Erythroblast (primary cell): ENCODE results near the gene SH2D4B.

Experiments used
- DNase-seq, 2 experiments: peaks; one replicate each; lab custom pipeline; 2025; lab: John Stamatoyannopoulos, UW
- GATA1 ChIP-seq: IDR thresholded peaks from 2 replicates; pipeline ENCODE4 v1.6.1; 2011; ENCODE audit warnings: low read depth, mild to moderate bottlenecking, control low read depth, low read length, moderate library complexity
- POLR2A ChIP-seq: IDR thresholded peaks from 2 replicates; pipeline ENCODE4 v1.6.1; 2011; ENCODE audit warnings: mild to moderate bottlenecking, low read length

Gene SH2D4B

GRCh38 chr10:80498833-80499741 lies 38.6 kb upstream of the SH2D4B start:
- TF ChIP-seq POLR2A (peak; percentile 24), GATA1 (no peak)
- DNase-seq, result peak; percentile 95

GRCh38 chr10:80500572-80501380 lies 36.9 kb upstream of the SH2D4B start:
- TF ChIP-seq POLR2A (no peak), GATA1 (no peak)
- peak; percentile 35 to 53 for DNase-seq

GRCh38 chr10:80501381-80501912 lies 36.3 kb upstream of the SH2D4B start:
- TF ChIP-seq POLR2A (no peak), GATA1 (no peak)
- DNase-seq, result no peak

GRCh38 chr10:80501913-80502521 lies 35.7 kb upstream of the SH2D4B start:
- TF ChIP-seq GATA1 (no peak), POLR2A (no peak)
- DNase-seq, result no peak

- TF ChIP-seq GATA1 (no peak), POLR2A (no peak)
- no peak for DNase-seq
These were observed 34.8 kb upstream of the SH2D4B start for GRCh38 chr10:80502621-80503583.

- no peak for DNase-seq
- TF ChIP-seq POLR2A, result no peak
- TF ChIP-seq GATA1, result no peak
These were observed 34.0 kb upstream of the SH2D4B start for GRCh38 chr10:80503584-80504157.

- TF ChIP-seq POLR2A (no peak), GATA1 (peak; percentile 84)
These were observed 33.4 kb upstream of the SH2D4B start for GRCh38 chr10:80504158-80504811.

GRCh38 chr10:80504897-80505465 lies 32.7 kb upstream of the SH2D4B start:
- TF ChIP-seq GATA1, result no peak
- no peak for TF ChIP-seq POLR2A
- DNase-seq, result no peak

More at GRCh38 chr10:80504158-80504811, 33.4 kb upstream of the SH2D4B start:
- peak; percentile 86 to 96 for DNase-seq

- DNase-seq, result no peak
- TF ChIP-seq GATA1 (no peak), POLR2A (no peak)
These were observed 31.5 kb upstream of the SH2D4B start for GRCh38 chr10:80506189-80506575.

GRCh38 chr10:80506836-80507487 lies 30.7 kb upstream of the SH2D4B start:
- TF ChIP-seq POLR2A (no peak), GATA1 (no peak)
- no peak for DNase-seq

- DNase-seq, result no peak
These were observed 28.6 kb upstream of the SH2D4B start for GRCh38 chr10:80509108-80509402.

More at GRCh38 chr10:80509108-80509402, 28.6 kb upstream of the SH2D4B start:
- no peak for TF ChIP-seq GATA1
- TF ChIP-seq POLR2A, result no peak
